GM10248 (cell line): ENCODE results near the gene AHCYL1.
"Not testable (repeated sequence)": the region's sequence is repeated elsewhere in the genome, so short reads cannot be mapped to it uniquely, and the experiment has no call there.

ENCODE experiments used
- CTCF ChIA-PET: fragments of 300-600 bp; sonication (Branson Sonifier 250); formaldehyde crosslinking; extraction: SDS; loops from one replicate; lab custom pipeline; 2021; ENCODE audit warnings: antibody characterized with exemption; lab: Yijun Ruan, JAX
- POLR2A ChIA-PET: fragments of 350-650 bp; sonication (Branson Sonifier 250); formaldehyde crosslinking; extraction: SDS; loops from one replicate; lab custom pipeline; 2020; ENCODE audit warnings: antibody characterized with exemption; lab: Yijun Ruan, JAX
- DNase-seq: peaks from one replicate; pipeline ENCODE4 v3.0.0; 2012; ENCODE audit errors: extremely low spot score
- CTCF ChIP-seq: IDR thresholded peaks from 2 replicates; pipeline ENCODE4 v1.5.1; 2012; ENCODE audit warnings: mild to moderate bottlenecking, low read depth; ENCODE audit errors: extremely low read depth, missing control alignments, control extremely low read depth

Gene AHCYL1

GRCh38 chr1:109946511-109946910 lies 38.1 kb upstream of the AHCYL1 start:
- ChIA-PET CTCF (interaction anchor here (1.5 kb wide), 1 partner anchor 14 kb away, joined by 4 read pairs; no protein-coding TSS in a partner anchor), POLR2A (no interaction called here)

DNA sequence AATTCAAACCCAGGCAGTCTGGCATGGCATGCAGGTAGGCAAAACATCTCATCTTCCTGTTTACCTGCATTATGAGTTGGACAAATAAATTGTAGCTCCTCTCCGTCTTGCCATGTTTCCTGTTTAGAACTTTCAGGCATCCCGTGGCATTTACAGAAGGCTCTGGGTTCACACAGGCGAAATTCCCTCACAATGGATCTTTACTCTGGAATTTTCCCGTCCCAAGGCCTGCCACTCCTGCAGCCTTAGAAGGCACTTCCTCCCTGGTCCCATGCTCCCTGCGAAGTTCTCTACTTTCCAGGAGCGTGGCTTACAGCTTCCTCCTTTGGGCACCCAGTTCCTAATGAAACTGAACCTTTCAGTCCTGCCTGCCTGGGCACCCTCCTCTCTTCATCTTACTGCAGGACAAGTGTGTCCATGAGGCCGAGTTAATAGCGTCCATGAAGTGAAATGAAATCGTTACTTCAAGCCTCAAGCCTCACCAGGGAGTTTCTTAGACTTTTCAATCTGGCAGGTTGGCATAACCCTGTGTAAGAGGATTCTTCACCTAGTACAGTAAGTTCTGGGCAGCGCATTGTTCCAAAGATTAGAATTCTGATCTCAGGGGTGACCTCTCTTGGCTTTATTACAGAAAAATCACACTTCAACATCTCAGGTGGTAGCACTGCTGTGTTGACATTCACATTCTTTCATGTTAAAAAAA lies 36.8 kb upstream of the AHCYL1 start:
- no peak for TF ChIP-seq CTCF
- ChIA-PET CTCF (interaction anchor here (0.8 to 1.5 kb wide), 4 partner anchors 13 to 28 kb away, joined by 3 to 4 read pairs (median 3); no protein-coding TSS in a partner anchor), POLR2A (no interaction called here)
- no peak for DNase-seq

More at GRCh38 chr1:109946511-109946910, 38.1 kb upstream of the AHCYL1 start:
- no peak for TF ChIP-seq CTCF
- no peak for DNase-seq

DNA sequence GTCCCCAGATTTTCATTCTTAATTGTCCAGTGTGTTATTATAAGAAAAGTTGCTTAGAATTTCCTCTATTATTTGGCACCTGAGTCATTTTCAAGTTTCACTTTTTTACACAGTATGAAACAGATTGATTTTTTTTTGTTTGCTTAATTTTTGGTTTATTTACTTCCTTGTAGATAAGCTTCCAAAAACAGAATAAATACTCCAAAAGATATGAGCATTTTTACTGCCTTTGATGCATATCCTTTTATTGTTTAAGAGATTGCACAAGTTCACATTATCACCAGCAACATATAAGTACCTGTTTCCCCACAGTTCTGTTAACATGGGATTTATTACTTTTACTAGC lies 36.3 kb upstream of the AHCYL1 start:
- CTCF ChIA-PET = interaction anchor here (1.1 to 1.4 kb wide), 3 partner anchors 10 to 36 kb away, joined by 3 to 4 read pairs (median 3); partner anchors contain the start of gene AHCYL1
- no peak for TF ChIP-seq CTCF
- POLR2A ChIA-PET = no interaction called here
- DNase-seq = no peak

- CTCF ChIA-PET = interaction anchor here (2.8 kb wide), 1 partner anchor 34 kb away, joined by 10 read pairs; the partner anchor contains the start of gene AHCYL1
- POLR2A ChIA-PET = no interaction called here
- no peak for TF ChIP-seq CTCF
- DNase-seq = no peak
These were observed 34.5 kb upstream of the AHCYL1 start for GRCh38 chr1:109950038-109950437.

DNA sequence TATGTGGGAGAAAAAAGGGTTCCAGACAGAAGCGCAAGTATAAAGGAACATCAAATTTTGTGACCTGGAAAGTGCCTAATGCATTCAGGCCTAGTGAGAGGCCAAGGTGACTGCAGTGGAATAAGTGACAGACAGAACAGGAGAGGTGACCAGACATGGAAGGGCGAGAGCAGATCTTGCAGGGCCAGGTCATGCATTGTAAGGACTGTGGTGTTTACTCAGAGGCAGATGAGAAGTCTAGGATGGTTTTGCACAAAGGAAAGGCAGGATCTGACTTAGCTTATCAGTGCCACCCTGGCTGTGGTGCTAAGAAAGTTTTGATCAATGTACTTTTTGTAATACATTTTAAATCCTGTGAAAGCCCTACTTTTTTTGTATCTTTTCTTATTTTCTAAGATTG lies 34.1 kb upstream of the AHCYL1 start:
- POLR2A ChIA-PET = no interaction called here
- no peak for TF ChIP-seq CTCF
- CTCF ChIA-PET = interaction anchor here (2.8 kb wide), 1 partner anchor 34 kb away, joined by 10 read pairs; the partner anchor contains the start of gene AHCYL1
- DNase-seq = no peak

GRCh38 chr1:109951501-109951900 lies 33.1 kb upstream of the AHCYL1 start:
- POLR2A ChIA-PET, DNase-seq: not testable (repeated sequence)
- CTCF ChIA-PET = interaction anchor here (1.2 to 2.8 kb wide), 3 partner anchors 9 to 33 kb away, joined by 4 to 10 read pairs (median 4); partner anchors contain the start of gene AHCYL1

DNA sequence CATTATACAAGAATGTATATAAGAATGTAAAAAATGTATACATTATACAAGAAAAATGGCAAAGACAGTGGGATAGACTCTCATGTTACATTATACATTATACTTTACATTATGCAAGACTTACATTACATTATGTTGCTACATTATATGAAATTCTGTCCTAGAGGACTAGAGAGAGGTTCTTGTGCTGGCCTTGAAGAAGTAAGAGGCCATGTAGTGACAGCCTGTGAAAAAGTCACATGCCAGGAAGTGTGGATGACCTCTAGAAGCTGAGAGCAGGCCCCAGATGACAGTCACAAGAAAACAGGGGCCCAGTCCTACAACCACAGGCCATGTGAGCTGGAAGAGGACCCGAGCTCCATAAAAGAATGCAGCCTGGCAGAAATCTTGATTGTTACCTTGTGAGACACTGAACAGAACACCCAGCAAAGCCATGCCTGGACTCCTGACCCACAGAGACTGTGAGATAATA lies 30.5 kb upstream of the AHCYL1 start:
- TF ChIP-seq CTCF = no peak
- ChIA-PET POLR2A (no interaction called here), CTCF (interaction anchor here (1.0 to 2.2 kb wide), 4 partner anchors 9 to 26 kb away, joined by 3 to 6 read pairs (median 4); no protein-coding TSS in a partner anchor)
- DNase-seq = no peak
